GM11168 (cell line): Measurements from ENCODE around the gene HIVEP3.

Experiments
- in situ Hi-C: fragments of 300-500 bp; cut with MboI; formaldehyde crosslinking; loops from one replicate; pipeline ENCODE4 v1.12.0; 2022; ENCODE audit warnings: low sequenced_read_pairs; ENCODE audit not compliant: unreplicated experiment

Gene HIVEP3

DNA sequence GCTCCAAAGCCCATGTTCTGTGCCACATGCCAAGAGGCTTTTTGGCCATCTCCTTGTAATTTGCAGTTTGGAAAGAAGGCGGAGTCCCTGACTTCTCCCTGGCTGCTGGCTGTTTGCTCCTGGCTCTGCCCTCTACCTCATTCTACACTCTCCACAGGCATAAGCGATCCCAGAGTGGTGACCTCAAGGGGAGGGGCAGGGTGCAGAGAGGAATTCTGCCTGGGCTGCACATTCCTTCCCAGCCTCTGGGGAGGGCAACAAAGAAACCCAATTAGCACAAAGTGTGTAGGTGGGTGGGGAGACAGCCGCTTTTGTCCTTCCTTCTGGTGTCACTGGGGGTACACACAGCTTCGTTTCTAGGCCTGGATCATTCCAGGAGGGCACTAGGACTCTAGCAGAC is 95.3 kb downstream of the HIVEP3 start:
- in situ Hi-C loops: no loop called here

DNA sequence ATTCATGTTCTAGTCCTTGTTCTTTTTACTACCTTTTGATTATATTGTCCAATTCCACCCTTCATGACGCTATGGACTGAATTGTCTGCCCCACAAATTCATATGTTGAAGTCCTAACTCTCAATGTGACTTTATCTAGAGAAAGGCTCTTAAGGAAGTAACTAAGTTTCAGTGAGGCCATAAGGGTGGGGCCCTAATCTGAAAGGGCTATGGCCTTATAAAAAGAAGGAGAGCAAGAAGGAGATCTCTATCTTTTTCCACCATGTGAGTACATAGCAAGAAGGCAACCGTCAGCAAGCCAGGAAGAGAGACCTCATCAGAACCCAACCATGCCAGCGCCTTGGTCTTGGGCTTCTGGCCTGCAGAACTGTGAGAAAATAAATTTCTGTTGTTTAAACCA is 95.9 kb downstream of the HIVEP3 start:
- in situ Hi-C loops: no loop called here

DNA sequence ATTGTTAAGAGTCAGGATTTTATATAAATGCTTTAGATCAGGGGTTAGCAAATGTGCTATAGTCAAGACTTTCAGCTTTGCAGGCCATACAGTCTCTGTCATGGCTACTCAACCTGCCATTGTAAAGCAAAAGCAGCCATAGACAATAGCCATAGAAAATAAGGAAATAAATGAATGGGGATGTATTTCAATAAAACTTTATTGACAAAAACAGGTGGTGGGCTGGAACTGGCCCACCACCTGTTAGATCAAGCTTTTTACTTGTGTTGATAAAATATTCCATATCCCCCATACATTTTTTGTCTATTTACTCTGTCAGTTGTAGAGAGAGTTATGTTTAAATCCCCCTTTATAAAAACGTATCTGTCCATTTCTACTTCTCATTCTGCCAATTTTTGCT is 98.9 kb downstream of the HIVEP3 start:
- in situ Hi-C loops: loop anchor here (10.0 kb wide), 1 partner anchor 245 kb away; no protein-coding TSS in a partner anchor

DNA sequence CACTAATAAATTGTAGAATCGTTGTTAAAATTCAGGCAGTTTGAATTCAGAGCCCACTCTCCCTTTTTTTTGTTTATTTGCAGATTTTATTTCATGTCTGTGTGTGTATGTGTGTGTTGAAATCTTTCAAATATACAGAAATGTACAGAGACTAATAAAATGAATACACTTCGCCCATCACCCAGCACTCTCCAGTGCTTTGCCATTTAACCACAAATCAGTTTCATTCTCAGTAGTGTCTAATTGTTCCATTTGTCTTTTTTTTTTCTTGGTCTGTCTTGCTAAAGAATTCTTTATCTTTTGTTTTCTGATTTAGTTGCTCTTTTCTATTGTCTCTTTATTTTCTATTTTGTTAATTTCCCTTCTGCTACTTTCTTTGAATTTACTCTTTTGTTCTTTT is 99.7 kb downstream of the HIVEP3 start:
- in situ Hi-C loops: loop anchor here (10.0 kb wide), 1 partner anchor 244 kb away; no protein-coding TSS in a partner anchor

DNA sequence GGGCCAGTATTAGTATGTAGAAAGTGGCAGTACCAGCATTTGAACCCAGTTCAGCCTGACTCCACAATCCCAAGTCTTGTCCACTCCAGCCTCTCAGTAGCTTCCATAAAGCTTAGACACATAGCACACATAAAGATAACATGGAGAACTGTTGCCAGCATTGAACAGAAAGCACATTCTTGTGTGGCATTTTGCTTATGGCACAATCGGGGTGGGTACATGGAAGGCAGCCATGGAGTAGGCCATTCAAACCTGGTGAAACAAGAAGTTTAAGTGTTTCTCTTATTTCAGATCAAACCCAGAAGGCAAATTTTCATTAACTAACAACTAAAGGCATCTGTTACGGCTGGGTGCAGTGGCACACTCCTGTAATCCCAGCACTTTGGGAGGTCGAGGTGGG is 102.7 kb downstream of the HIVEP3 start:
- in situ Hi-C loops: loop anchor here (10.0 kb wide), 1 partner anchor 241 kb away; no protein-coding TSS in a partner anchor

DNA sequence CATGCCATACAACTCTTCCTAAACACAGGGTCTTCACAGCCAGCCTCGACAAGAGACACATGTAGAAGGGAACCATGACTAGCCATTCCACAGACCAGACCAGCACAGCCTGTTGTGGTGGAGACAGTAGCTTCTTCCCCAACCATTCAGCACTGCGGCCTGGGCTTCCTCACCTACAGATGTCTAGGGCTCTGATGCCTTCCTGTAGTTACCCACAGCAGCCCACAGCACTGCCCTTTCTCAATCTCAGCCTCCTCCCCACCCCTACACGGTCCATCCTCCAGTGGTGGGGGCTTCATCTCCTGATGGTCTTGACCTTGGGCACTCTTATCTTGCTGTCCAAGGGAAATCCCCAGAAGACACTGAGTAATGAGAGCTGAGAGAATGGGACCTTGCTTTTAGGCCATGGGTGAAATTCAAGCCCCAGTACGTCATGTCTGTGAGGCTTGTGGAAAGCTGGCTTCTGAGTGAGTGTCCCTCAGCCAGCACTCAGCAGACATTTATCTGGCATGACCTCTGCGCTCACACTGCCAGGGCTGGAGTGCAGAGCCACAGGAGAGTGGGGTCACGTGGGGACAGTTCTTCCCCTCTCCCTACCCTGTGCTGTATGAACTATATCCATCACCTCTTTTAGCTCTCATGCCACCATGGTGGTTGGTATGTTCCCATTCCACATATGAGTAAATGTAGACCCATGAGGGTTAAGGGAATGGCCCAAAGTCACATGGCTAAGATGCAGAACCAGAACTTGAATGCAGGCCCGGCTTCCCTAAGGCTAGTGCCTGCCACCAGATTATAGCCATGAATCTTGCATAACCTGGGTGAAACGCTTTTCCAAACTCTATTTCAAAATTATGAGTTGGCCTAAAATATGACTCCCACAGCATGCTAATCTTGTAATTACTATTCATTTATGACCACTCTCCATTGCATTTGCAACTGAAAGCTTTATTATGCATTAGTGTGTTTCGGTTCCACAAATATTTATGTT is 104.7 kb downstream of the HIVEP3 start:
- in situ Hi-C loops: loop anchor here (10.0 kb wide), 1 partner anchor 239 kb away; no protein-coding TSS in a partner anchor

DNA sequence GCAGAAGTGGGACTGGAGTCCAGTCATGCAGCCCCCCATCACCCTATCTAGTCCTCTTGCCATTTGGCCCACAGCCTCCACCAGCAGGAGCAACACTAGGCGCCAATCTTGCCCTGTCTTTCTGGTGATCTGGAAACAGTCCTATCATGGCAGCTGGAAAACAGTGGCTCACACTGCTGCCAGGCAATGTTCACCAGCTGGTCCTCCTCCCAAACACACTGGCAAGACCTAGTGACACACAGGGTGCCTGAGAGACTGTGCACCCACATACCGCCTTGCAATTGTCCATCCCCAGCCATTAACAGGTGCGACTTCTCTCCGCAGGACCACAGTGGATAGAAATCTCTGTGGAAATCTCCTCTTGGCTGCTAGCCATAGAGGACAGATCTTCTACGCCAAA is 105.5 kb downstream of the HIVEP3 start:
- in situ Hi-C loops: loop anchor here (10.0 kb wide), 1 partner anchor 238 kb away; no protein-coding TSS in a partner anchor

DNA sequence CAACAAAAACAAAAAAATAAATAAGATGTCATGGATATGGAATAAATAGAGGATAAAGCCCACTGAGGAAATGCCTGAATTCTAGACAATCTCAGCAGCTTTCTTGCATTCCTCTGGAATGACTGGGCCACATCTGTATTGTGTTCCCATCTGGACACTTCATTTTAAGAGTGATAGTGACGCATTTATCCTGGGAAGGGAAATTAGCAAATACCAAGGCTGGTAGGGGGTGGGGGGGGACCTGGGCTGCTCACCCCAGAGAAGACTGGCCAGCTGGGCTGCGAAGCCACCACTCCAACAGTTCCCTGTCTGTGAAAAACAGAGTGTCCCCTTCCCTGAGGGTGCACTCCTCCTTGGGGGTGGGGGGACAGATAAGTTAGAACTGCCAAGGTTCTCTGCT is 106.3 kb downstream of the HIVEP3 start:
- in situ Hi-C loops: loop anchor here (10.0 kb wide), 1 partner anchor 238 kb away; no protein-coding TSS in a partner anchor

DNA sequence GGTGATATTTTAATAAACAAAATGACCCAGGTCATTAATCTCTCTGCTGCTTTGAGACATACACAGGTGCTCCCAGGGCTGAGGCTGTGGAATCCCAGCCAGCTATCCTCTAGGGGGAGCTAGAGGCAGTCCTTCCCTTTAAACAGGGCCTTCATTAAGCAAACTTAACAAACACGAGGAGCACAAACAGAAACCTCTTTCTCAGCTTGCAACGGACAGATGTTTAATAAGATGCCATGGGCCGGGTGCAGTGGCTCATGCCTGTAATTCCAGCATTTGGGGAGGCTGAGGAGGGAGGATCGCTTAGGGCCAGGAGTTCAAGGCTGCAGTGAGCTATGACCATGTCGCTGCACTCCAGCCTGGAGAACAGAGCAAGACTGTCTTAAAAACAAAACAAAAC is 106.7 kb downstream of the HIVEP3 start:
- in situ Hi-C loops: loop anchor here (10.0 kb wide), 1 partner anchor 237 kb away; no protein-coding TSS in a partner anchor

DNA sequence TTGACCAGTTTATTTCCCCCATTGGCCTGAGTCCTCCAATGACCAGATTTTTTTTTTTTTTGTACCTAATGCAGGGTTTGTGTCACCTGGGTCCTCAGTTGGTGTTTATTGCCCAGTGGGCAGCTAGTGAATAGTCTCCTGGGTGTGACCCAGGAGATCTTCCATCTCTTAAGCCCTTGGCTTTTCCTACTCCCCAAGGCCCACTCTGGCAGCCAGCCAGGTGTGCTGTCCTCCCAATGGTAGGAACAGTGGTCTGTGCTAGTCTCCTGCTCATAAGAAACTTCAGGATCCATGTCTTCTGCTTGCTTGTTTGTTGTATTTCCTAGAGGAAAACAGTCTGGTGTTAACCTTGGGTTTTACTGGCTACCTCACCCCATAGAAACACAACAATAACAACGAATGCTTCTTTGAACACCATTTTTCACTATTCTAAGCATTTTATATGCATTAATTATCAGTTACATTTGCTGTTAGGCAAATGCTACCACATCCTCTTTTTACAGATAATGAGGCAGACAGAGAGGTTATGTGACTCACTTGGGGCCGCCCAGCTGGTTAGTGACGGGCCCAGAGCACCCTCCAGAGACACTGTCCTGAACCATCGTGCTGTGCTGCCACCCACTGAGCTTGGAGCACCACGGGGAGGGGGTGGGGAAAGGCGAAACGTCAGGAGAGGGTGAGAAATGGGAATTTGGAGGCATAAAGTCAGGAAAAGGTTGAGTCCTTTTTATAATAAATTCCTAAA is 107.5 kb downstream of the HIVEP3 start:
- in situ Hi-C loops: loop anchor here (10.0 kb wide), 1 partner anchor 236 kb away; no protein-coding TSS in a partner anchor

DNA sequence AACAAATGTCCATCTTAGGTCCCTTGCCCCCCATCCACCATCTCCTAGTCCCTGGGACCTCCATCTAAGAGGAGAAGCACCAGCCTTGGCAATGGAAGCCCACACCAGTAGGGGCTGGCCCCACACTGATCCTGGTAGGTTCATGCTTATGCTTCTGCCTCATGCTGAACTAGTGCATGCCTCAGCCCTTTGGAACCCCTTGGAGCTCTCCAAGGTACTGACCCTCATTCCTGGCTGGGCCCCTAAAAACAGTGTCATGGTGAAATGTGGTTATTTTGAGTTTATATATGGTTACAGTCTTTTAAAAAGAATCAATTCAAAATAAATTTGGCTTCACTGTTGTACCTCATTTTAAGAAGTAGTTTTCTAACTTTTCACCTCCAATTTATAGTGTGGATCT is 108.3 kb downstream of the HIVEP3 start:
- in situ Hi-C loops: loop anchor here (10.0 kb wide), 1 partner anchor 236 kb away; no protein-coding TSS in a partner anchor

DNA sequence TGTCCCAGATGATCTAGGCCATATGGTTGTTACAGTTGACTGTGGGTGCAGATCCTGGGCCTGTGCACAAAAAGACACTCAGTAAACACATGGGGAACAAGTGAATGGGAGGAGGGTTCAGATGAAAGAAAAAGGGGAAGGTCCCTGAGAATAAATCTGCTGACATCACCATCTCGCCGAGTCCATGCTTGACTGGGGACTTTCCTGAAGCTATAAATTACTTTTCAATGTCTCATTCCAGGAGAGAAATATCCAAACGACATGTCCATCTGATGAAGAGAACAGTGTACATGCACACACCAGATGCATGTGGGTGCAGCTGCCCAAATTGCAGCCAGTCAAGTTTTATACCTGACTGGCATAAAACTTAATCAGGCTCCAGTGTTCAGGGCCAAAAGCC is 109.0 kb downstream of the HIVEP3 start:
- in situ Hi-C loops: loop anchor here (10.0 kb wide), 1 partner anchor 235 kb away; no protein-coding TSS in a partner anchor

DNA sequence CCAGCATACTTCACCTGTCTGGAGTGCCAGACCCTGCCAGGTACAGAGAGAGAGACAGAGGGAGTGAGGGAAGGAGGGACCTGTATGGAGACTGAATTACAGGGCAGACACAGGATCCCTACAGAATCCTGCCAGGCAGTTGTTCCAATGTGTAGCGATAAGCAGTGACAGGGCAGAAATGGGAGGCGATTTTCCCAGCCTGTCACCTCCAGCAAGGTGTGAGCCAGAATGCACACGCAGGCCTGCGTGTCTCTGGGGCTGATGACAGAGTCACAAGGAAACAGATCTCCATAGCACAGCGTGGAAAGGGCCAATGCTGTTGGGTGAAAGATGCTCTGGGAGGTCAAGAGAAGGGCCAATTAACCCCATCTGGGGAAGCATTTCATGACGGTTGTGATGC is 111.3 kb downstream of the HIVEP3 start:
- in situ Hi-C loops: no loop called here

DNA sequence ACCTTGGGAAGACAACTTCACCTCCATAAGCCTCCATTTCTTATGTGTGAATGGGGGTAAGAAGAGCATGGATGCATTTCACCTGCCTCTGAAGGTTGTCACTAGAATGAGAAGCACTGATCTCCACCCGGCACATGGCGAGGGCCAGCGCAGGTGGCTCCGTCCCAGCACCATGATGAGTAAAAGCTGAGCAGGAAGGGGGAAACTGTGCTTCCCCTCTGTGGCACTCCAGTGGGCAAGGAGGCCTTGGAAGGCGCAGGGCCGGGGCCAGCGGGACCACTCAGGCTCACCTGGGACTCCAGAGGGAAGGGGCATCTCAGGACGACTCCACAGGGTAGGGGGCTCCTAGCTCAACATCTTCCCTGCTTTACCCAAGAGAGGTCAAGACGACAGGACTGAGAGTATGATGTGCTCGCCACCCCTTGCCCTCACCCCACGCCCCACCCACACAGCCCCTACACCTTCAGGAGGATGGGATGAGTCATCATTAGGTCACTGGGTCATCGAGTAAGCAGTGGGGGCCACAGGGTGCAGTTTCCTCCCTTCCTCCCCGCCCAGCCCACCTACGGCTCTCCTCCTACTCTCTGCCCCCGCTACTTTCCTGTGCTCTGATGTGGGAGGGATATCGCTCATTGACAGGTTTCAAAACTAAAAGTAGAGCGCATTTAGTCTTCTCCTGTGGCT is 112.1 kb downstream of the HIVEP3 start:
- in situ Hi-C loops: no loop called here

DNA sequence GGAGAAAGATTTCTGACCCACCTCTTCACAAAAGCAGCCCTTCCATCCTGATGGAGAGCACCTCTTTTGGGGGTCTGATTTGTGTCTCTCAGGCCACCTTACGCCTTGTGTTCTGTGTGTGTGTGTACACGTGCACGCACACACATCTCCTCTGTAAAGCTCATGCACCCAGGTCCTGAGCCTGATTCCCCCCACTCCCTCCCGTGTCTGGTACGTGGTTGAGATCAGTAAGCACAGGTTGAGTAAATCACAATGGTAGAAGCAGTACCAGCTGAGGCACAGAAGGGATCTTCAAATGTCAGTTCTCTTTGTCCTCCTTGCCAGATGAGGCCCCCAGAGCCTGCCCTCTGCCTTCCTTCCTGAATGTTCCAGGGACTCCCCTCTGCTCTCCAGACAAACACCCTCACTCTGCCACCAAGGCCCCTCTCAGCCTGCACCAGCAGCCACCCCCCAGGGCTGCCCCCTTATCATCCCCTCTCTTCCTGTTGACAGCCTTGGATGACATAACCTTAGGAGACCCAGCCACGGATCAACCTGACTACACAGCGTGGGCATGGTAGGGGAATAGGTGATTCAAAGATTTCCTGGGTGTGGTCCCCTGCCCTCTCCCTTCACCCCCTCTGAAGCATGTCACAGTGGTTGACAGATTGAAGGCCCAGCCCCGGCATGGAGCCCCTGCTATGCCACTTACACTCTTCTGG is 112.8 kb downstream of the HIVEP3 start:
- in situ Hi-C loops: no loop called here

DNA sequence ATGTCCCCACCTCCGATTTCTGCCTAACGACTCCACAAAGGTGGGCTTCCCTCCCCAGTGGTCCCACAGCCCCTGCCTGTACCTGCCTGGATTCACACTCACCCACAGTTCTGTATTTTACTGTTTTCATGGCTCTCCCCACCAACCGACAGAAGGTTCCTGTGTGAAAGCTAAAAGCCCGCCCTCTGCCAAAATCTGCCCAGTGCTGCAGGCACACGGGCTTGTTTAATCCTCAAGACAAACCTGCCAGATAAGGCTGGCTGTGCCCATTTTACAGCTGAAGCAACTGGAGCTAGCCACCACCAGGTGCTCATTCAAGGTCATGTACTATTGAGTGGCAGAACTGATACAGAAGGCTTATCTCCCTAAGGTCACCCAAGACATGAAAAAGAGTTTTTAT is 114.5 kb downstream of the HIVEP3 start:
- in situ Hi-C loops: no loop called here

DNA sequence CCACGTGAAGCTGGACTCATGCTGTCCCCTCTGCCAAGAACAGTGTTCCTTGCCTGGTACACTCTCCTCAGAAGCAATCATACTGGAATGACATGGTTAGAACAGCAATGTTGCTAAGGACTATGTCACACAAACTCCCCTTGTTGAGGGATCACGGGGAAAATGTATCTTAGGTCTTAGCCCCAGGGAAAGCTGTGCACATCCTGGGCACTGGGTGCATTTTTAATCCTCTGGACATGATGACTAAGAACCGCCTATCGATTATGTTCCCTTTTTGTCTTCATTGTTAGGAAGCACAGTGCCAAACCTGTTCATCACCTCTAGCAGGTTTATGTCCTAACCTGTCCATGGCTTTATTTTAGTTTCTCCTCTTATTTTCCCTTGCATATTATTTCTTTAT is 115.1 kb downstream of the HIVEP3 start:
- in situ Hi-C loops: no loop called here

DNA sequence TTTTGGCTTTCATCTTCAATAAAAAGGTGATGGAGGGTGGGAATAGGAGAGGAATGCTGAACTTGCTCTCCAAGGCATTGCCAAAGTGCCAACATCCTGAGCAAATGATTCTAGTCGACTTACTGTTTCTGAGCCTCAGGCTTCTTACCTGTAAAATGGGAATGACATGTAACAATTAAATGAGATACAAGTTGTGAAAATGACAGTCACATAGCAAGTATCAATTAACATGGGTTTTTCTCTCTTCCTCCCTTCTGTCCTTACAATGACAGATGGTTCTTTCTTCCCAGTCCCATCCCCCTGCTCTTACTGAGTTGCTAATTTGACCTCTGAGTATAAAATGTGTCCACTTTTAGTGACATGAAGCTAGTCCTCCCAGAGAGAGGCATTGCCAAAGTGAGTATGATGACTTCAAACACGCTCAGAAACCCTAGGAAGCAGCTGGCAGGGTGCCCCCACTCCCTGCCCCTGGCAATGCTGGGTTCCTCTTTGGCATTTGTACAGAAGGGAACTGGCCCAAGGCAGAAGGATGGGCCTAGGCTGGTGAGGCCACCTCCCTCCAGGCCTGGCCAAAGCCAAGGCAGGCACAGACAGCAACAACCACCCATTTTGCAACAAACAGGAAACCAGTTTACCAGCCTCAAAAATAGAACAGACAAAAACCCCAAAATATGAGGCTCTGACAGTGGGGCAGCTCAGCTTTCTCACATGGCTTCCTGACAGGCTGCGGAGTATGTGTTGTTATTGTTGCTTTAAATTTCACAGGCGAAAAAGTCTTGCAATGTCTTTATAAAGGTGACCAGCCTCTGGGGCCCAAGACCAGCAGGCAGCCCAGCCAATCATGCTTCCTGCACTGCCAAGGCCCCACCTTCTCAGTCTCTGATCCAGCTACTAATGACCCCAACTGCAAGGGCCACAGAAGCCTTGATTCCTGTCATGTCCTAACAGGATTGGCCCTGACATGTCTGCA is 115.9 kb downstream of the HIVEP3 start:
- in situ Hi-C loops: no loop called here
